NAMALWA (cell line): ENCODE results near the gene ZNF236.
A peak's percentile ranks its signal among the peaks of the same experiment; 100 is the strongest.

Experiments used
- DNase-seq: peaks from one replicate; pipeline ENCODE4 v3.0.0-alpha.2; 2015; ENCODE audit warnings: low spot score

Gene ZNF236

DNA sequence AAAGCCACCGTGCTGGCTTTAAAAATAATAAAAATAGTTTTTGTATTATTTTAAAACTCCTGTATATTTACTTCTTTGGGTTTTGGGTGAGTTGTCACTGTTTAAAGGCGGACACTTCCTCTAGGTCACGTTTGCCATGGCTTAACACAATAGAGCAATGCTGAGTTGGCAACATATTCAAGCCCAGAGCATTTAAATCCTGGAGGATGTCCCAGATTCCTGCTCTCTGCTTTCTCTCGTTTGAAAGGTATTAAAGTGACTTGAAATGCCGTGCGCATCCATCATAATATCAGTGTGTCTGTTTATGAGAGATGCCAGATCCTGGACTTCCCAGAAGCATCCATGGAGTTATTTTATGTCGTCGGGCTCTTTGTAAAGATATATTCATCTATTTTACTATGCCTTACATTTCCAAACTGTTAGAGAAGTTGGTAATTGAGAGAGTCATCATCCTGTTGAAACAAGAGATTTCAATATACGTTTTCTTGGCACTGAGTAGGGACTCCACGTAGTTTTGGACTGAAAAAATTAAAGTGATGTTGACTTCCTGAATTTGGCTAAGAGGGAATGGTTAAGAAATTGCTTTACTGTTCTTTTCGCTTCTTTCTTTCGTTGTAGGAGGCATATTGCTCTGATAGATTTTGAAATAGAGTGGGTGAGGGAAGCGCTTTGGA lies 150.6 kb downstream of the ZNF236 start:
- no peak for DNase-seq

DNA sequence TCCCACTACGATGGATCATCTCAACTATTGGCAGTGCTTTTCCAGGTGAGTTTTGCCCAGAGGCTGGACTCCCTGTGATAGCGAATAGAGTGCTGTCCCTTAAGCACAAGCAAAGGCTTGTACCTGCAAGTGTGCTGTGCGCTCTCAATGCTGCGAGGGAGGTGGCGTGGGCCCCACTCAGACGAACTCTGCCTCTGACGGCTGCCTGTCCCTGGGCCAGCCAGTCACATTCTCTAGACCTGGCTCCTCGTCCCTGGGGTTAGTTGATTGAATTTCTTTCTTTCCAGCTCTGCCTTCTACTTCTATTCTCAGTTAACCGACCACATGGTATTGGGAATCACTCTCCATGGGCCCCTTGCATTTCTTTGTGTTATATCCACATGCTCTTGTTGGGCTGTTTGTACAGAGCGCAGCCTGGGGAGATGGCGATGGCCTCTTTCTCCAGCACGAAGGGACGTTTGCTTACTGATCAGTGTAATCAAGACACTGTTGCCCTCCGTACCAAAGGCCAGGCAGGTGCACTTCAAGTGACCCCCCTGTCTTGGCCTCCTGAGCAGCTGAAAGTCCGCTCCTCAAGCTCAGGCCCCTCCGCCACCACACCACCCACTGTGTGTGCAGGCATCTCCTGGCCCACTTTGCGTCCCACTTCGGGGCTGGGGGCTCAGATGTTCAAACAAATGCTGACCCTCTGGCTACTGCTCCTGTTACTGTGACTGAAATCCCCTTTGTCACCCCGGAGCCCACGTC lies 151.3 kb downstream of the ZNF236 start:
- no peak for DNase-seq

DNA sequence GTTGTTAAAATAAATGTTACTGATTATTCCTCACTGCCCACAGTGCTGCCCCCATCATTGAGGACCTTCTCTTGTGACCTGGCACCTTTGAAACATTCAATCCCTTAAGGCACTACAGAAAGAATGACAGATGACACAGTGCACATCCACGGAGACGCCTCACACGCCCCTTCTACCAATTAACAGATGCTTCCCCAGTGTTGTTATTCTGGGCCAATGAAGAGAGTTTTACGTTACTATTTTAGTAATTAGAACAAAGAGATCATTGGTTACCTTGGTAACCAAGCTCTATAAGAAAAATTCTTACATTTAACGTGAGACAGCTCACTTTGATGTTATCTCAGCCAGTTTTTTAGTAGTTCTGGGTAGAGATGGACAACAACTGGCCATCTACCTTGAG lies 152.0 kb downstream of the ZNF236 start:
- no peak for DNase-seq

DNA sequence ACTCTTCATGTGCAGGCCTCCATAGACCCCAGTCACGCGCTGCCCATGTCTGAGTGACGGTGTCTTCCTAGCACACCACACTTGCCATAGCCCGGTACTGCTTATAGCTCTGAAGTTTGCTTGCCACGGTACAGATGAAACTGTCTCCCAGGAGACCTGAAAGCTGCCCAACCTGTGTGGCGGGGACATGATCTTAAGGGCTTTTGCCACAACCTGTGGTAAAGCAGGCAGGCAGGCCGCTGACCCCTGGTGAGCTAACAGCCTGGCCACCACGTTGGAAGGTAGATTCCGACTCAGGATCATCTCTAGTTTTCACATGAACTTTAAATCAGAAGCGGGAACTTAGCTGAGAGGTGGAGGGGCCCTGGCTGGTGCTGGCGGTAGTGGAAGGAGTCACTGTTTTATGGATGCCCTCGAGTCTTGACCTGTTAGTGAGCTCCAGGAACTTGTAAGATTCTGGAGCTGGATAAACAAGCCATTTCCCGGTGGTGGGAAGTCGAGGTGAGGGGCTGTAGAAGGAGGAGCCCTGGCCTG lies 153.3 kb downstream of the ZNF236 start:
- no peak for DNase-seq

DNA sequence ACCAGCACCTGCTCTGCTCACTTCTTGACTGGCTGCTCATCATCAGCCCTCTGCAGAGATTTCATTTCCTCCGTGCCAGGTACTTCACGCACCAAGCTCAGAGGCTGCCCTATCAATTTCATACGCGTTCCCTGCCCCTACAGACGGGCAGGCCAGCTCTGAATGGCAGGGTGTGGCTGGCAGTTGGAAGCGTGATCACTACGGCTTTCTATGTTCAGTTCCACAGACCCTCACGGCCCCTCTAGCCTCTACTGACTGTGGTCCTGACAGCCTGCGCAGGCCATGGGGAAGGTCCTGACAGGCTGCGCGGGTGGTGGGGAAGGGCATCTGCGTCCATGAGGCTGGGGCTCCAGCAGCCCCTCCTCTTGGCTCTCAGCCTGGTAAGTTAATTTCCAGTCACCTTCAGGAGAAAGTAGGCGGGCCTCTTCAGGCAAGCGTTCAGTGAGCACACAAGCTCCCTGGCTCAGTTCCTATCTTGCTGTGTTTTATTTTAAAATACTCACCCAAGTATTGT lies 154.8 kb downstream of the ZNF236 start:
- DNase-seq: no peak

- no peak for DNase-seq
These were observed 155.4 kb downstream of the ZNF236 start for GRCh38 chr18:76977684-76978232.

GRCh38 chr18:76978616-76979015 lies 156.3 kb downstream of the ZNF236 start:
- DNase-seq: no peak

GRCh38 chr18:76979111-76979751 lies 156.9 kb downstream of the ZNF236 start:
- DNase-seq: no peak

DNA sequence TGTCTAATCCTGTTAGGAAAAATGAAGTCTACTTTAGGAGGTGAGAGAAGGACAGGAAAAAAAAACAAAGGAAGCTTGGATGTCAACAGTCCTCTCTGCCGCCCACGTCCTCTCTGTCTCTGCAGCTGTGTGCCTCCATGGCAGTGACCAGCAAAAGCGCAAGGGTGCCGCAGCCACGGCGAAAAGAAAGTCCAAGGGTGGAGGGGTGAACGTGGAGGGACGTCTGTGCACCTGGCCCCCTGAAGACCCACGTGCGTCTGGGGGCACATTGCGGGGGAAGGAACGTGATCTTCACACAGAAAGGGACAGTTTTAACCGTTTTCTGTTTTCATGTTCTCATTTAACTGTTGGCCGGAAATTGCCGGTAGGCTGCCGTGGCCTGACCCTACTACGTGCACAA lies 157.5 kb downstream of the ZNF236 start:
- no peak for DNase-seq

DNA sequence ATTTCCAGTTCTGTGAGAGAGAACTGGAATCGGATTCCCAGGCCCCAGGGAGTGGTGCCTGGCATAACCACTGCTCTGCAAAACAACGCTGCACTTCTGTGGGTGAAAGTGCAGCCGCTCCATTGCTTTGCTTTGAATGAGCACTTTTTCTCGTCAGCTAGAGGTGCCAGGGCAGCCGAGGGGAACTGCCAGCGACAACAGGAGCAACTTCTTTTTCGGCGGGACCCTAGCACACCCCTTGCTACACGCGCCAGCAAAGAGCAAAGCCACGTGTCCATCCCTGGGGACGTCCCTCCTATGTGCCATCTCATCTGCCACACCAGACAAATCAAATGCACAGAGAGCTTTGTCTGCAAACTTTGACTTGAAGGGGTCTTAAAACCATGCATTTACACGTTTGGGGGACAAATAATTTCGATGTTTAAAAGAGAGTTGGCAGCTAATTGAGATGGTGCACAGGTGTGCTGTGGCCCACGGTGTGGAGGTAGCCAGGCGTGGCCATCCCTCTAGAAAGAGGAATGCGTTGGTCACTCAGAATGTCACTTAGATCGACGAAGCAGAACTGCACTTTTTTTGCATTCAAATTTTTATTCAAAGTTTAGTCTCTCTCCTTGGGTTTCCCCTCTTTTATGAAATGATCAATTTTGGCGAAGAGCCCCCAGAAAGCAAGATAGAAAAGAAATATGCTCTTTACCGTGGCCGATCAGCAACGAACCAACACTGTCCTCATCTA lies 158.5 kb downstream of the ZNF236 start:
- peak; percentile 21 for DNase-seq

- peak; percentile 38 for DNase-seq
These were observed 159.1 kb downstream of the ZNF236 start for GRCh38 chr18:76981396-76981968.

- DNase-seq: no peak
These were observed 159.7 kb downstream of the ZNF236 start for GRCh38 chr18:76982038-76982437.

DNA sequence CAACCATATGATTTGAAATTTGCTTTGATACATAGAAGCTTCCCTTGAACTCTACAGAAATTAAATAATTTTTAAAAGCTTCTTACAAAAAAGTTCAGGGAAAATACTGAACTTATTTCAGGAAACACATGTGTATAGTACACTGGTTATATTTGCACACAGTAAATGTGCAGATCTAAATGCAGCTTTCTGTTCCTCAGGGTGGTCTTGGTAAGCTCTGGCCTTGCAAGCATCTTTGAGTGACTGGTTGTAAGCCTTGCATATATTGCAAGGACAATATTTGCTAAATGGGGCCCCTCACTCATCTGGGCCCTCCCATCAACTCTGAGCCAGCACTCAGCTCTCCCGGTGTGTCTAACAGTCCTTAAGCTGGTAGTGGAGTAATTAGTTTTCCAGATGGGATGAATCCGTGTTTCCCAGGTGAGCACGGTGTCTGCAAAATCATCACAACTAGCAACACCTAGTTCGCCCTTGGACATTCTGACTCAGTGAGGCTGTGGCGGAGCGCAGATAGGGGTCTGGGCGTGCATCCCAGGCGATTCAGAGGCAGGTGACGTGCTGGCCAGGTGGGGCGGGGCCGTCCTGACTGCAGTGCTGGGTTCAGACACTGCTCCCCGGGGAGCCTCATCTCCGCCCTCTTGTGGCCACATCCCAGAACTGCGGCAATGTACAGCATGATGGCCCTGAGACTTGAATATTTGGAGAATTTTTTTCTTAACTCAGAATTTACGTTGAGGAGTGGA lies 160.7 kb downstream of the ZNF236 start:
- peak; percentile 91 for DNase-seq

- no peak for DNase-seq
These were observed 161.3 kb downstream of the ZNF236 start for GRCh38 chr18:76983613-76984051.

GRCh38 chr18:76984193-76985155 lies 162.1 kb downstream of the ZNF236 start:
- no peak for DNase-seq

- DNase-seq: no peak
These were observed 163.0 kb downstream of the ZNF236 start for GRCh38 chr18:76985156-76985950.

- DNase-seq: no peak
These were observed 163.5 kb downstream of the ZNF236 start for GRCh38 chr18:76985951-76986236.

- no peak for DNase-seq
These were observed 164.0 kb downstream of the ZNF236 start for GRCh38 chr18:76986406-76986805.
